ENCODE measurements around the gene SEPTIN5. TPM values are rescaled to one million over a fixed set of nuclear protein-coding genes. Genes with fewer than 3 reads are reported as not detected.
A peak's percentile ranks its signal among the peaks of the same experiment; 100 is the strongest.

Gene SEPTIN5
- total and polyA plus RNA-seq, 9 of the 15 experiments (the other 6 are each of a cell fraction or from before 2014, with no cell fraction given), result 0.03 to 195 (median 119) TPM

DNA sequence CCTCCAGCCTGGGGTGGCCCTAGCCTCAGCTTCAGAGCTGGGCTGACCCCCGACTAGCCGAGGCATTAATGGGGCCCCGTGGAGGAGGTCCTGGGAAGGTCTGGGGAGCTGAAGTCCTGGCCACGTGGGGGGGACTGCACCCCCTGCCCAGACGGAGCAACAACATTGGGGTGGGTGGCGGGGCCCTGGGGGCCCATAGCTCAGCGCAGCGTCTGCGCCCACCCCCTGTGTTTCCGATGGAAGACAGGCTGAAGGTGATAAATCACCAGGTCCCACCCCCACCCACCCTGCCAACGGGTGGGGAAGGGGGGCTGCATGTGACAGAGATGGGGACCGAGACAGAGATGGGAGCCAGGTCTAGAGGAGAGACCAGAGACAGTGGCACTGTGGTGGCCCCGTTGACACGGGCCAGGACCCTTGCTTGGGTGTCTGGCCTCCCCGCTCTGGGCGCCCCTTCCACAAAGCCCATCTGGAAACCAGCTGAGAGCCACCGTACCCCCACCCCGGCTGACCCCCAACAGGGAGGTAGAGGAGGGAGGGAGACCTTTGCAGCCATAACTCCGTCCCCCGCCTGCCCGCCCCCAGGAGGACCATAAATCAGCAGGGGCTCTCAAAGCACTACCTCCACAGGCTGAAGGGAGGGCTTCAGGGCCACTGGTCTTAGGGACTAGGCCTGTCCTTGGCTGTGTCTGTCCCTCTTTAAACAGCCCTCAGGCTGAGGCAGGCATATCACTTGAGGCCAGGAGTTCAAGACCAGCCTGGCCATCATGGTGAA, 17.2 kb downstream of the SEPTIN5 start (continued):
- no peak for TF ChIP-seq HNRNPUL1 (IDR thresholded peaks at IDR 0.05; ENCODE audit: low read length)
- TF ChIP-seq, protein P1, sequence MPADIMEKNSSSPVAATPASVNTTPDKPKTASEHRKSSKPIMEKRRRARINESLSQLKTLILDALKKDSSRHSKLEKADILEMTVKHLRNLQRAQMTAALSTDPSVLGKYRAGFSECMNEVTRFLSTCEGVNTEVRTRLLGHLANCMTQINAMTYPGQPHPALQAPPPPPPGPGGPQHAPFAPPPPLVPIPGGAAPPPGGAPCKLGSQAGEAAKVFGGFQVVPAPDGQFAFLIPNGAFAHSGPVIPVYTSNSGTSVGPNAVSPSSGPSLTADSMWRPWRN (IDR thresholded peaks at IDR 0.05; ENCODE audit: low read depth), result no peak
- TF ChIP-seq, protein P2, sequence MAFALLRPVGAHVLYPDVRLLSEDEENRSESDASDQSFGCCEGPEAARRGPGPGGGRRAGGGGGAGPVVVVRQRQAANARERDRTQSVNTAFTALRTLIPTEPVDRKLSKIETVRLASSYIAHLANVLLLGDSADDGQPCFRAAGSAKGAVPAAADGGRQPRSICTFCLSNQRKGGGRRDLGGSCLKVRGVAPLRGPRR (CRISPR knock-in tag; IDR thresholded peaks at IDR 0.05), result 0 out of 2 replicates have a peak, but pooled peaks have one; percentile 23
- TF ChIP-seq ERF (CRISPR knock-in tag; IDR thresholded peaks at IDR 0.05), result peak; percentile 48; the same call in 1 of the 2 replicates

DNA sequence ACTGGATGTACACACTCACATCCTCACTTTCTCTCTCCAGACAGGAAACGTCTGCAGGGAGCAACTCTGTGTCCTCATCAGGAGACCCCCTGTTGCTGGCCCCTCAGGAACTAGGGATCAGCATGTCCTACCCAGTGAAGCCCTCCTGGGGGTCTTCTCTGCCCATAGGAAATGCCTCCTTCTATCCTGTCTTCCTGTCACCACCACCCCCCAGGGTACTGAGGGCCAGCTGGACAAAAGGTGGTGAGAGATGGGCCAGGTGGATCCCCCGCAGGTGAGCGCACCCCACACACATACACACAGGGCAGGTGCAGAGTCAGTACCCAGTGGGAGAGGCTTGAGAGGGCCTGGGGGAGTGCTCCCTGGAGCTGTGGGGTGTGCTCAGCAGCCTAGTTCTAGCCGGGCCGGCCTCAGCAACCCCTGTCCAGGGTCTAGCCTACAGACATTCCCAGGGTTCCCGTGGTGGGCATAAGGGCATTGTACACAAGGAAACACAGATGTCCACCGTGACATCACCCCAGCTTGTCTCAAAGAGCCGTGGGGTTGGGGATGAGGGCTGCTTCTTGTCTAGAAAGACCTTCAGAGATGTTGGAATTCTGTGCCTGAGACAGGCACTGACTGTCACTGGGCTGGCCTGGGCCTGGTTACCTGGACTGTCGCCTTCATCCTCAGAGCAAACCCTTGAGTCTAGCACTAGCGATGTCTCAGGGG, 18.3 kb downstream of the SEPTIN5 start:
- CTCF ChIA-PET (ENCODE audit: low intra/inter-chr PET ratio), result interaction anchor here (1.0 to 5.6 kb wide), 2 partner anchors 68 to 178 kb away, joined by 3 to 156 read pairs; no protein-coding TSS in a partner anchor
- in situ Hi-C loops (cut with MboI), result loop anchor here (5.0 kb wide), 1 partner anchor 180 kb away; no protein-coding TSS in a partner anchor
- peaks cover 0 to 34% of the 10 kb centered on the region in 2 experiments; a peak in 3 of 5 replicates for H3K27me3 ChIP-seq (ENCODE audit: control insufficient read depth in 2 of 2, insufficient read depth in 2 of 2, low read length in 2 of 2)
- intact Hi-C loops (cut with micrococcal nuclease), result loop anchor here (5.0 kb wide), 2 partner anchors 160 to 385 kb away; partner anchors contain the start of genes RANBP1 and TRMT2A
- no peaks in the 10 kb centered on the region for H3K9me3 ChIP-seq (replicated peaks; ENCODE audit: control insufficient read depth, insufficient read depth, low read depth, low read length)
- DNase-seq (ENCODE audit: extremely low read depth in 1 of 4, low spot score in 3 of 4) (no peak), FAIRE-seq (no peak), ATAC-seq (no peak)
- H3K79me2 ChIP-seq (ENCODE audit: control insufficient read depth, insufficient read depth, low read length), result no peaks in the 10 kb centered on the region
- H3K4me1 ChIP-seq (replicated peaks in 1 of 2; ENCODE audit: control insufficient read depth in 2 of 2, insufficient read depth in 2 of 2, low read length in 2 of 2), result peaks cover 11 to 71% of the 10 kb centered on the region in 2 experiments
- no peak overlapping the region for H3K4me2 ChIP-seq (ENCODE audit: insufficient read depth, low read length)
- no peak overlapping the region for H2AFZ ChIP-seq (ENCODE audit: low read depth, low read length)
- no peak overlapping the region for H3K4me3 ChIP-seq
- peaks cover 11% of the 10 kb centered on the region for H4K20me1 ChIP-seq (replicated peaks; ENCODE audit: control insufficient read depth, insufficient read depth, low read length)
- no peaks in the 10 kb centered on the region for H3K36me3 ChIP-seq (ENCODE audit: control insufficient read depth, insufficient read depth, low read length)
- peak overlapping the region in 1 of 2 experiments; percentile 24; a peak in 1 of 4 replicates for H3K9ac ChIP-seq (ENCODE audit: insufficient read depth in 1 of 2, low read depth in 2 of 2, low read length in 2 of 2)
- H3K9me1 ChIP-seq (ENCODE audit: control insufficient read depth, insufficient read depth, low read length), result peaks cover 2% of the 10 kb centered on the region
- 39% methylated on average over 10 of the region's 10 CpGs for WGBS (ENCODE audit: insufficient coverage, low coverage, missing lambda C conversion rate)
- H3K27ac ChIP-seq (ENCODE audit: extremely low read depth, low read depth, low read length), result no peak overlapping the region
- POLR2A ChIA-PET, result interaction anchor here (0.7 to 4.2 kb wide), 9 partner anchors 9 to 472 kb away, joined by 3 to 58 read pairs (median 5); partner anchors contain the start of genes GNB1L, GP1BB and RTL10
- BruUV-seq (replicated peaks), result no TSS peak
- TF ChIP-seq ATF1 (CRISPR knock-in tag; IDR thresholded peaks at IDR 0.05) (0 out of 2 replicates have a peak, but pooled peaks have one; percentile 19), ATF1 (tag; IDR thresholded peaks at IDR 0.05) (no peak), SRSF7 (optimal IDR thresholded peaks at IDR 0.05; ENCODE audit: low read depth, low read length) (no peak), CCAR2 (IDR thresholded peaks at IDR 0.05; ENCODE audit: low read depth, low read length) (no peak), ZC3H4 (CRISPR knock-in tag; IDR thresholded peaks at IDR 0.05; ENCODE audit: borderline replicate concordance) (no peak)
- TF ChIP-seq, protein P3, sequence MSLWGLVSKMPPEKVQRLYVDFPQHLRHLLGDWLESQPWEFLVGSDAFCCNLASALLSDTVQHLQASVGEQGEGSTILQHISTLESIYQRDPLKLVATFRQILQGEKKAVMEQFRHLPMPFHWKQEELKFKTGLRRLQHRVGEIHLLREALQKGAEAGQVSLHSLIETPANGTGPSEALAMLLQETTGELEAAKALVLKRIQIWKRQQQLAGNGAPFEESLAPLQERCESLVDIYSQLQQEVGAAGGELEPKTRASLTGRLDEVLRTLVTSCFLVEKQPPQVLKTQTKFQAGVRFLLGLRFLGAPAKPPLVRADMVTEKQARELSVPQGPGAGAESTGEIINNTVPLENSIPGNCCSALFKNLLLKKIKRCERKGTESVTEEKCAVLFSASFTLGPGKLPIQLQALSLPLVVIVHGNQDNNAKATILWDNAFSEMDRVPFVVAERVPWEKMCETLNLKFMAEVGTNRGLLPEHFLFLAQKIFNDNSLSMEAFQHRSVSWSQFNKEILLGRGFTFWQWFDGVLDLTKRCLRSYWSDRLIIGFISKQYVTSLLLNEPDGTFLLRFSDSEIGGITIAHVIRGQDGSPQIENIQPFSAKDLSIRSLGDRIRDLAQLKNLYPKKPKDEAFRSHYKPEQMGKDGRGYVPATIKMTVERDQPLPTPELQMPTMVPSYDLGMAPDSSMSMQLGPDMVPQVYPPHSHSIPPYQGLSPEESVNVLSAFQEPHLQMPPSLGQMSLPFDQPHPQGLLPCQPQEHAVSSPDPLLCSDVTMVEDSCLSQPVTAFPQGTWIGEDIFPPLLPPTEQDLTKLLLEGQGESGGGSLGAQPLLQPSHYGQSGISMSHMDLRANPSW (CRISPR knock-in tag; IDR thresholded peaks at IDR 0.05), result peak; percentile 71; the same call in 1 of the 2 replicates
- TF ChIP-seq, protein P4, sequence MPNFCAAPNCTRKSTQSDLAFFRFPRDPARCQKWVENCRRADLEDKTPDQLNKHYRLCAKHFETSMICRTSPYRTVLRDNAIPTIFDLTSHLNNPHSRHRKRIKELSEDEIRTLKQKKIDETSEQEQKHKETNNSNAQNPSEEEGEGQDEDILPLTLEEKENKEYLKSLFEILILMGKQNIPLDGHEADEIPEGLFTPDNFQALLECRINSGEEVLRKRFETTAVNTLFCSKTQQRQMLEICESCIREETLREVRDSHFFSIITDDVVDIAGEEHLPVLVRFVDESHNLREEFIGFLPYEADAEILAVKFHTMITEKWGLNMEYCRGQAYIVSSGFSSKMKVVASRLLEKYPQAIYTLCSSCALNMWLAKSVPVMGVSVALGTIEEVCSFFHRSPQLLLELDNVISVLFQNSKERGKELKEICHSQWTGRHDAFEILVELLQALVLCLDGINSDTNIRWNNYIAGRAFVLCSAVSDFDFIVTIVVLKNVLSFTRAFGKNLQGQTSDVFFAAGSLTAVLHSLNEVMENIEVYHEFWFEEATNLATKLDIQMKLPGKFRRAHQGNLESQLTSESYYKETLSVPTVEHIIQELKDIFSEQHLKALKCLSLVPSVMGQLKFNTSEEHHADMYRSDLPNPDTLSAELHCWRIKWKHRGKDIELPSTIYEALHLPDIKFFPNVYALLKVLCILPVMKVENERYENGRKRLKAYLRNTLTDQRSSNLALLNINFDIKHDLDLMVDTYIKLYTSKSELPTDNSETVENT (CRISPR knock-in tag; IDR thresholded peaks at IDR 0.05), result peak; percentile 60
